Activated T-helper 2 cell treated with anti-CD3 and anti-CD28 coated beads, Interferon-gamma antibody, Interleukin-2, Interleukin-4, amounts not matched to agents 10 μg/mL and 5 μg/mL and 100 μg/mL, durations not matched to agents 14 hours and 24 hours and 36 hours (primary cell): ENCODE measurements around the gene CAMK2B. TPM values are rescaled to one million over a fixed set of nuclear protein-coding genes. Genes with fewer than 3 reads are reported as not detected.
"Not testable (repeated sequence)": the region's sequence is repeated elsewhere in the genome, so short reads cannot be mapped to it uniquely, and the experiment has no call there.

Experiments
- DNase-seq: peaks from one replicate; pipeline ENCODE4 v3.0.0; 2021; ENCODE audit warnings: low spot score
- H3K27ac Mint-ChIP-seq: one replicate; pipeline ENCODE4 v1.8.0; 2021; ENCODE audit warnings: mixed read lengths
- H3K27me3 Mint-ChIP-seq: one replicate; pipeline ENCODE4 v1.8.0; 2021; ENCODE audit warnings: low read depth, mixed read lengths
- H3K36me3 Mint-ChIP-seq: one replicate; pipeline ENCODE4 v1.8.0; 2021; ENCODE audit warnings: low read depth, mixed read lengths
- H3K4me1 Mint-ChIP-seq: one replicate; pipeline ENCODE4 v1.8.0; 2021; ENCODE audit warnings: low read depth, mixed read lengths
- H3K4me3 Mint-ChIP-seq: one replicate; pipeline ENCODE4 v1.8.0; 2021; ENCODE audit warnings: low read depth, mild to moderate bottlenecking, moderate library complexity, mixed read lengths
- H3K9me3 Mint-ChIP-seq: one replicate; pipeline ENCODE4 v1.8.0; 2021; ENCODE audit warnings: mixed read lengths
- intact Hi-C: fragments of 100-400 bp; cut with micrococcal nuclease; formaldehyde crosslinking; loops from one replicate; pipeline ENCODE4 v1.15.1; 2023
- total RNA-seq: library from RNA; stranded (reverse); gene quantifications from 2 replicates; pipeline ENCODE4 v1.2.3, GENCODE V29; 2022

Gene CAMK2B
- total RNA-seq, 1 donor from 2014 or later, result 1.9 TPM

DNA sequence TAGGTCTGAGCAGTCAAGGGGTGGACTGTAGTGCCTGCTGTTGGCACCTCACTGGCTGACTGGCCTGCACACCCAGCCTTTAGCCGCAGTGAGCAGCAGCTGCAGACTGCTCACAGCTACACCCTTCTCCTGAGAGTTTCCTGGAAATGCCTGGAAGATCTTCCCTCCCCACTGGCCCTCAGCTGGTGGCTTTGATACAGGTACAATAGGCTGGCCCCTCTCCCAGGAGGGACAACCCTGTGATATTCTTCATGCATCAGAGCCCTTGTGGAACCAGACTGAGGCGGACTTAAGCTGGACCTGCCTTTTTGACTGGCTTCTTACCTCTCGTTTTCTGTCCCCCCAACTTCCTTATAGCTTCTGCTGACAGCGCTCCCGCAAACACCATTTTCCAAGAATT lies 142.6 kb downstream of the CAMK2B start:
- Mint-ChIP-seq H3K36me3 (no peaks in the 10 kb centered on the region), H3K4me3 (no peak overlapping the region), H3K9me3 (no peaks in the 10 kb centered on the region), H3K27me3 (peaks cover 3% of the 10 kb centered on the region), H3K4me1 (no peaks in the 10 kb centered on the region), H3K27ac (no peak overlapping the region)
- no peak for DNase-seq
- intact Hi-C loops, result no loop called here

DNA sequence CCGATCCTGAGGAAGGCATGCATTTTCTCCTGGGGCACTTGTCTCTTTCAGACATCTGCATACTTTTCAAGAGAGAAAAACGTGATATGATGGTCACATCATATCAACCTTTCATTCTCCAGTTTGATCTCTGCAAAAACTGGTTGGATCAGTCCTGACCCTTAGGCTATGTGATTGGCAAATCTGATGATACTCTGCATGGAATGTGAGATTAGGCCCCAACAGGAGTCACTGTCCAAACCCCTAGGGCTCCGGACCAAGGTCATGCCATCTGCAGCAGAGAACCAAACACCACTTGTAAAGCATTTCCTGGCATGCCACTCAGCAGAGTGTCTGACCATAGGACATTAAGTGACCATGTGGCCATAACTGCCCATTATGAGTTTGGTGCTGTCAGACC lies 144.8 kb downstream of the CAMK2B start:
- H3K4me1 Mint-ChIP-seq, result no peaks in the 10 kb centered on the region
- no peaks in the 10 kb centered on the region for H3K36me3 Mint-ChIP-seq
- H3K27ac Mint-ChIP-seq, result no peak overlapping the region
- intact Hi-C loops, result no loop called here
- DNase-seq, result no peak
- no peaks in the 10 kb centered on the region for H3K9me3 Mint-ChIP-seq
- H3K4me3 Mint-ChIP-seq, result no peak overlapping the region
- peaks cover 3% of the 10 kb centered on the region for H3K27me3 Mint-ChIP-seq

DNA sequence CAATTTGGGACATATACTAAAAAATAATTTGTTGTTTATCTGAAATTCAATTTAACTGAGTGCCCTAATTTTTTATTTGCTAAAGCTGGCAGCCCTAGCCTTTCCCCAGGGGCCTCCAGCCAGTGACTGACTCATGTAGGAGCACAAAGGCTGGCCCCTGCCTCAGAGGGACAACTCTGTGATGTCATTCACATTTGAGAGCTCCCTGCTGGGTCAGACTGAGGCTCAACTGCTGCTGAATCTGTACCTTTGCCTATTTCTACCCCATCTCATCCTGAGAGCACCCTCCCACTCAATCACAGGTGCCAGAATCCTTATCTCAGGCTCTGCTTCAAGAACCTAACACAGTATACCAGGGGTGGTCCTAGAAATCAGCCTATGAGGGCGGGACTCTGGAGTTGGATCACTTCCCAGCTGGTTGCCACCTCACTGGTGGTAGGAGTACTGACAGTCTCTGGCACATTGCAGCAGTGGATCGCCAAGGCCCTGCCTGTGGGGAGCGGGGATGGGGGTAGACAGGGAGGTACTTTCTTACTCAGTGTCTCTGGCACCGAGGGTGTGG lies 147.7 kb downstream of the CAMK2B start:
- Mint-ChIP-seq H3K27ac (no peak overlapping the region), H3K36me3 (no peaks in the 10 kb centered on the region), H3K27me3 (peaks cover 17% of the 10 kb centered on the region), H3K9me3 (no peaks in the 10 kb centered on the region), H3K4me3 (no peak overlapping the region), H3K4me1 (no peaks in the 10 kb centered on the region)
- DNase-seq, result no peak
- intact Hi-C loops, result no loop called here

DNA sequence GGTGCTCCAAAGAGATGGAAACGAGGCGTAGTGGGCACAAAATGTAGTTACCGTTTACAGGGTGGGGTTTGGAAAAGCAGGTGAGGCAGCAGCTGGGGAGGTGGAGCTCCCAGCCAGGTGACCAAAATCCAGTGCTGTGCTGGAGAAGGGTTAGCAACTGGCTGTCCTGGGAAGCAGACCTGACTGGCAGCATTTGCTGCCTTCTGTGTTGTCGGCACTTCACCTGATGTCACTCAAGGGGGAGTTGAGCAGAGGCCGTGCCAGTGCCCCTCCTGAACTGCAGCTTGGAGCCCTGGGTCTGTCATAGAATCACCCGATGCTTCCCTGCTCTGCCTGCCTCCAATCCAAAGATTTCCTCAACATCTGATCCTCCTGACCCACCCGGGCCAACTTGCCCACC lies 148.9 kb downstream of the CAMK2B start:
- peaks cover 17% of the 10 kb centered on the region for H3K27me3 Mint-ChIP-seq
- DNase-seq, result no peak
- intact Hi-C loops, result no loop called here
- no peaks in the 10 kb centered on the region for H3K4me1 Mint-ChIP-seq
- no peak overlapping the region for H3K4me3 Mint-ChIP-seq
- no peaks in the 10 kb centered on the region for H3K9me3 Mint-ChIP-seq
- no peak overlapping the region for H3K27ac Mint-ChIP-seq
- no peaks in the 10 kb centered on the region for H3K36me3 Mint-ChIP-seq

DNA sequence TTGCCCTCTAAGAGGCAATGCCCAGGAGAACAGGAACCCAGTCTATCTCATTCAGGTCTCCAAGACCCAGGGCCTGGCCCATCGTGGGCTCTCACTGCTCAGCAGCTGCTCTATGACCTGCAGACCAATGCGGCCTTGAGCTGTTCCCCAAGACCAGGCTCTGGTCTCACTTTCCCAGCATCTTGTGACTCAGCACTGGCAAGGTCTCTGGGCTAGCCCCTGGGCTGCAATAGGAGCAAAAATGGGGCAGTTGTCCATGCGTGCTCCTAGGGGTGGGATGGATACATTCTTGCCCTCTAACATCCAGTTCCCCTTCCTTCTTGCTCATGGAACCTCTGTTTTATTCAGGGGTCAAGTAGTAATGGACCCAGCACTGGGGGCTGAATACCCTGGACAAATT lies 149.7 kb downstream of the CAMK2B start:
- intact Hi-C loops, result no loop called here
- DNase-seq, result no peak
- Mint-ChIP-seq H3K9me3 (no peaks in the 10 kb centered on the region), H3K4me1 (no peaks in the 10 kb centered on the region), H3K27ac (no peak overlapping the region), H3K4me3 (no peak overlapping the region), H3K36me3 (no peaks in the 10 kb centered on the region), H3K27me3 (peaks cover 17% of the 10 kb centered on the region)

DNA sequence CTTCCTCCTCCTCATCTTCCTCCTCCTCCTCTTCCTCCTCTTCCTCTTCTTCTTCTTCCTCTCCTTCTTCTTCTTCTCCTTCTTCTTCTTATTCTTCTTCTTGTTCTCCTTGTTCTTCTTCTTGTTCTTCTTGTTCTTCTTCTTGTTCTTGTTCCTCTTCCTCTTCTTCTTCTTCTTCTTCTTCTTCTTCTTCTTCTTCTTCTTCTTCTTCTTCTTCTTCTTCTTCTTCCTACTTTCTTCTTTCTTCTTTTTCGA lies 150.8 kb downstream of the CAMK2B start:
- intact Hi-C loops, H3K4me3 Mint-ChIP-seq, H3K4me1 Mint-ChIP-seq, H3K9me3 Mint-ChIP-seq, H3K27ac Mint-ChIP-seq, H3K36me3 Mint-ChIP-seq, DNase-seq: not testable (repeated sequence)
- H3K27me3 Mint-ChIP-seq, result peaks cover 17% of the 10 kb centered on the region

DNA sequence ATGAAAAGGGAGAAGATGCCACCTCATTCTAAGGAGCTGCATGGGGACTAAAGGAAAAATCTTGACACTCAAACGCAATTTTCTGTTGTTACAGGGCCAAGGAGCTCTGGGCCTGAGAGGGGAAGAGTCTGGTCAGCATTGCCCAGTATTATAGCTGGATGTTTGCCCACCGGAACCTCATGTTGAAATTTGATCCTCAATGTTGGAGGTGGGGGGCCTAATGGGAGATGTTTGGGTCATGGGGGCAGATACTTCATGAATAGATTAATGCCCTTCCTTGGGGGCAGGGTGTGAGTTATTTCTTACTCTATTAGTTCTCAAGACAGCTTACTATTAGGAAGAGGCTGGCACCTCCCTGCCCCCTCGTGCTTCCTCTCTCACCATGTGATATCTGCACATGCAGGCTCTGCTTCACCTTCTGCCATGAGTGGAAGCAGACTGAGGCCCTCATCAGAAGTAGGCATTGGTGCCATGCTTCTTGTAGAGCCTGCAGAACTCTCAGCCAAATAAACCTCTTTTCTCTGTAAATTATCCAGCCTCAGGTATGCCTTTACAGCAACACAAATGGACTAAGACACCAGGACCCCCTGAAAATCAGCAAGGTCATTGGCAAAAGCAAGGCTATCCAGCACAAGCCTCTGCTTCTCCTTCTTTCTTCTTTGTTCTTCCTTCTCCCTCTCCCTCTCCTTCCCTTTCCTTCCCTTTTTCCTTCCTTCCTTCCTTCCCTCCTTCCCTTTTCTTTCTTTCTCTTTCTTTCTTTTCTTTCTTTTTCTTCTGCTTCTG lies 151.3 kb downstream of the CAMK2B start:
- Mint-ChIP-seq H3K4me1 (no peaks in the 10 kb centered on the region), H3K9me3 (no peaks in the 10 kb centered on the region), H3K27ac (no peak overlapping the region), H3K36me3 (no peaks in the 10 kb centered on the region), H3K4me3 (no peak overlapping the region), H3K27me3 (peaks cover 13% of the 10 kb centered on the region)
- no peak for DNase-seq
- intact Hi-C loops, result no loop called here

DNA sequence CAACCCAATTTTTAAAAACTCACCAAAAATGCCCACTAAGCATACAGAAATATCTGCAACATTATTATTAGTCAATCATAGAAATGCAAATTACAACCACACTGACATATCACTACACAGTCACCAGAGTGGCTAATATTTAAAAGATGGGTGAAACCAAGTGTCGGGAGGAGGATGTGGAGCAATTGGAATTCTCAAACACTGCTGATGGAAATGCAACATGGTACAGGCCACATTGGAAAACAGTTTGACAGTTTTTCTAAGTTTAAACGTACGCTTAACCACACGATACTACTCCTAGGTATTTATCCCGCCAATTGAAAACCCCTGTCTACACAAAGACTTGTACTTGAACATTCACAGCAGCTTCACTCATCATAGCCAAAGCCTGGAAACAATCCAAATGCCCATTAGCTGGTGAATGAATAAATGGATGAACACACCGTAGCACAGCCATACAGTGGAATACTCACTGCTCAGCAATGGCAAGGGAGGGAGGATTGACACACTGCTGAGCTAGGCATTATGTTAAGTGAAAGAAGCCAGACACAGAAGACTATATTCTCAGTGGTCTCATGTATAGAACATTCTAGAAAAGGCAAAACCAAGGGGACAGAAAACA lies 152.5 kb downstream of the CAMK2B start:
- intact Hi-C loops, result no loop called here
- peaks cover 17% of the 10 kb centered on the region for H3K27me3 Mint-ChIP-seq
- peaks cover under 1% of the 10 kb centered on the region for H3K4me1 Mint-ChIP-seq
- H3K36me3 Mint-ChIP-seq, result no peaks in the 10 kb centered on the region
- H3K9me3 Mint-ChIP-seq, result no peaks in the 10 kb centered on the region
- H3K27ac Mint-ChIP-seq, result no peak overlapping the region
- no peak for DNase-seq
- no peak overlapping the region for H3K4me3 Mint-ChIP-seq

DNA sequence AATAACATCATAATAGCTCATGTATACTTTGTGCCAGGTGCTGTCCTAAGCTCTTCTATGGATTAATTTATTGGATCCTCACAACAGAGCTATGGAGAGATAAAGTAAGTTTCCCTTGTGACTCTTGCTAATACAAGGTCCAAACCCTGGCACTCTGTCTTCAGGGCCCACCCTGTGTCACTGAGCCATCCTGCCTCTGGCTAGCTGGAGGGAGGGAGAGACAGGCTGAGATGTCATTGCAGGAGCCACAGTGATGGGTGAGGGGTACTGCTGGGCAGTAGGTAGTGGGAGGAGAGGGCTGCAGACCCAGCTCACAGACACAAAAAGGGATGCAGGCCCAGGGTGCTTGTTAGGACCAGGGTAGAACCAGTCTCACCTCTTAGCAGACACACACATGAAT lies 153.0 kb downstream of the CAMK2B start:
- Mint-ChIP-seq H3K36me3 (no peaks in the 10 kb centered on the region), H3K9me3 (no peaks in the 10 kb centered on the region), H3K4me3 (no peak overlapping the region), H3K27ac (no peak overlapping the region), H3K4me1 (peaks cover 6% of the 10 kb centered on the region), H3K27me3 (peaks cover 17% of the 10 kb centered on the region)
- intact Hi-C loops, result no loop called here
- DNase-seq, result no peak

DNA sequence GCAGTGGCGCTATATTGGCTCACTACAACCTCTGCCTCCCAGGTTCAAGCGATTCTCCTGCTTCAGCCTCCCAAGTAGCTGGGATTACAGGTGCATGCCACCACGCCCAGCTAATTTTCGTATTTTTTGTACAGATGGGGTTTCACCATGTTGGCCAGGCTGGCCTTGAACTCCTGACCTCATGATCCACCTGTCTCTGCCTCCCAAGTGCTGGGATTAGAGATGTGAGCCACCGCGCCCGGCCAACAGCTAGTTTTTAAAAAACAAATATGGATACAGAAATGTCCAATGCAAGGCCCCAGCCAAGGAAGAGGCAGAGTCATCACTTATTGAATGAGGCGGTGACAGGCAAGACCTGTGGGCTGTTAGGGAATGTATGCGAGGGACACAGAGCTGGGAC lies 153.5 kb downstream of the CAMK2B start:
- peaks cover 17% of the 10 kb centered on the region for H3K27me3 Mint-ChIP-seq
- H3K9me3 Mint-ChIP-seq, H3K36me3 Mint-ChIP-seq, H3K4me1 Mint-ChIP-seq, H3K27ac Mint-ChIP-seq, H3K4me3 Mint-ChIP-seq, intact Hi-C loops, DNase-seq: not testable (repeated sequence)

DNA sequence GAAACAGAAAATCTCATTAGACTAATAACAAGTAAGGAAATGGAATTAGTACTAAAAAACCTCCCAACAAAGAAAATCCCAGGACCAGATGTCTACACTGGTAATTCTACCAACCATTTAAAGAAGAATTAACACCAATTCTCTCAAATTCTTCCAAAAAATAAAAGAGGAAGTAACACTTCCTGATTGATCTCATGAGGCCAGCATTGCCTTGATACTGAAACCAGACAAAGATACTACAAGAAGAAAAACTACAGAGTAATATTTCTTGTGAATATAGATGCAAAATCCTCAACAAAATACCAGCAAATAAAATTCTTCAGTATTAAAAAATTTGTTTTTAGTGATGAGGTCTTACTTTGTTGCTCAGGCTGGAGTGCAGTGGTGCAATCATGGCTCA lies 157.5 kb downstream of the CAMK2B start:
- Mint-ChIP-seq H3K9me3 (no peaks in the 10 kb centered on the region), H3K4me3 (no peak overlapping the region), H3K27me3 (peaks cover 14% of the 10 kb centered on the region), H3K4me1 (peaks cover 6% of the 10 kb centered on the region), H3K36me3 (no peaks in the 10 kb centered on the region), H3K27ac (no peak overlapping the region)
- no peak for DNase-seq
- intact Hi-C loops, result no loop called here
